ENCODE results near the gene CADM3.

GRCh38 chr1:159222075-159222865 lies 50.9 kb downstream of the CADM3 start:
- TF ChIP-seq CTCF (conservative IDR thresholded peaks at IDR 0.05; ENCODE audit: low read length) (no peak), EZH2phosphoT487 (IDR thresholded peaks at IDR 0.05; ENCODE audit: borderline replicate concordance, low read depth, low read length) (no peak)

Data from OCI-LY7 (cell line).